M059J (cell line): ENCODE data around the gene RASAL2. TPM values are rescaled to one million over a fixed set of nuclear protein-coding genes. Genes with fewer than 3 reads are reported as not detected.
A peak's percentile ranks its signal among the peaks of the same experiment; 100 is the strongest.
"Not testable (repeated sequence)": the region's sequence is repeated elsewhere in the genome, so short reads cannot be mapped to it uniquely, and the experiment has no call there.

Experiments used
- DNase-seq: peaks from one replicate; pipeline ENCODE4 v3.0.0-alpha.2; 2012; ENCODE audit warnings: low read depth
- total RNA-seq: library from RNA; depleted of rRNA; stranded (reverse); fragments of >200 nt; shearing (Covaris generic); gene quantifications from 2 replicates; pipeline ENCODE4 v1.2.3, GENCODE V29; 2014

Gene RASAL2
- total RNA-seq, 1 experiment from 2014 or later = 14.8 TPM

DNA sequence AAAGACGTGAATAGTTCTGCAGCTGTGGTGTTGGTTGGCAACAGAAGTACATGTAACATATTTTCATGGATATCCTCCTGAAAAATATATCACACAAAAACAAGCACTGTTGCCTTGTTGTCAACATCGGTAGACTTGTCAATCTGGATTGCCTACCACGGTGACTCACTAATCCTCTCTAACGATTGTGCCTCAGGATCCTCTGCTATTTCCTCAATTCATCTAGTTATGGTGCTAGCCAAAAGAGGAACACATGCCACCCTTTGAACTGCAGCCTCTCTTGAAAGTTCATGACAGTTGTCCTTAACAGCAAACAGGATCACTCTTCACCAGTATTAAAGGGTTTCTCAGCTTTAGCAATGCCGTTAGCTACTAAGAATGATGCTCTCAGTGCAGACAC is 25.7 kb downstream of the RASAL2 start:
- peak; percentile 56 for DNase-seq

DNA sequence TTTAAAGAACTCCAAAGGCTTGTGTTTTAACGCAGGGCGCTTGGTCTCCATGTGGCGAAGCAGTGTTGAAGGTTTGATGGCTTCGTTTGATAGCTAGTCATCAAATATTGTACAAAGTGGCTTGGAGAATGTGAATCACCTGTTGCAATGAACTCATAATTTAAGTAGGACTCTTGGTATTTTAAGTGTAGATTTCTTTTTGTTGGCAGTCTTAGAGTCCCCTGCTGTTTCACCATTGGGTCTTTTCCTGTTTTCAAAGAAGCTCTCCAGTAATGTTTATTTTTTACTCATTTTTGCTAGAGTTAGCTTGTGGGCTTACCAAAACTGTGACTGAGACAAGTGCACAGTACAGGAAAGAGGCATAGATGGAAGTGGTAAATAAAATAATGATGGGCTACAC is 26.2 kb downstream of the RASAL2 start:
- DNase-seq = no peak

DNA sequence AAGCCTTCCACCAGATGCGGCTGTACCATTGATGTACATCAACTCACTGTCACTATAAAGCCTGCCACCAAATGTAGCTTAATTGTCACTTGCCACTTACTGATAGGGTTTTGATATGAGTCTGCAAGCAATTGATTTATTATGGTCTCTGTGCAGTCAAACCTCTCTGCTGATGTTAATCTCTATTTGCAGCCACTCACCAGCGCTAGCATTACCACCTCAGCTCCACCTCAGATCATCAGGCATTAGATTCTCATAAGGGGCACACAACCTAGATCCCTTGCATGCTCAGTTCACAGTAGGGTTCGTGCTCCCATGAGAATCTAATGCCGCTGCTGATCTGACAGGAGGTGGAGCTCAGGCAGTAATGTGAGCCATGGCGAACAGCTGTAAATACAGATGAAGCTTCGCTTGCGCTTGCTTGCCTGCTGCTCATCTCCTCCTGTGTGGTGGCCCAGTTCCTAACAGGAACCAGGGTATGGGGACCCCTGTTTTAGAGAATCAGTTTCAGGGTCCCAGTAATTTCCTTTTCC is 26.7 kb downstream of the RASAL2 start:
- DNase-seq = not testable (repeated sequence)

DNA sequence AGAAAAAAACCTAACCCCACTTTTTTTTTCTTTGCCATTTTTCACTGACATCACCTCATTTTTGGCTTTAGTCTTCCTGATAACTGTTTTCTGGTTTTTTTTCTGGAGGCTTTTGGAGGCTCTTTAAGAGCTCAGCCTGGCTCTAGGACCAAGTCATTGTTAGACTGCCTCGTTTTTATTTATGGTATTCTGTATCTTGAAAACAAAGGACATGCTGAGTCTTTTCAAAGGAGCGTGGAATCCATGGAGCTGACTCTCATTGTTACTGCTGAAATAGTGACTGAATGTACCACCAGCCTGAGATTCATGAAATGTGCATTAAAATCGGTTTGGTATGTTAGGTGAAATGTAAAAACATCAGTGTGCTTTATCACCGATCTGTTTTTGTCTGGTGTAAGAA is 28.0 kb downstream of the RASAL2 start:
- peak; percentile 24 for DNase-seq

DNA sequence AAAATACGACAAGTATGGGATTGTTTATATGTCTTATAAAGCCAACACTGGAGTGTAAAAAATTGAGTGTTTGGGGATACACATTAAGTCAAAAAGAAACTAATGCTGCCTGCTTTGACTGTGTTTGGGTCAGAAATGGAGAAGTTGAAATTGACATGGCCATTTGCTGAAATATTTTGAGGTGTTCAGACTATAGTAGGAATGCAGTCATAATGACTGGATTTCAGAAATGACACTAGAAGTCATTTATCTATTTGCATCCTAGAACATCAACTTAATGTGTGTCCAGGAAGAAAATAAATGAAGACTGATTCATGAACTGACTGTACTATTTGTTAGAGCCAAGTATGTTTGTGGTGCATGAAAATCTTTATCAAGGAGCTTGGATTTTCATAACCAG is 28.4 kb downstream of the RASAL2 start:
- DNase-seq = peak; percentile 39

DNA sequence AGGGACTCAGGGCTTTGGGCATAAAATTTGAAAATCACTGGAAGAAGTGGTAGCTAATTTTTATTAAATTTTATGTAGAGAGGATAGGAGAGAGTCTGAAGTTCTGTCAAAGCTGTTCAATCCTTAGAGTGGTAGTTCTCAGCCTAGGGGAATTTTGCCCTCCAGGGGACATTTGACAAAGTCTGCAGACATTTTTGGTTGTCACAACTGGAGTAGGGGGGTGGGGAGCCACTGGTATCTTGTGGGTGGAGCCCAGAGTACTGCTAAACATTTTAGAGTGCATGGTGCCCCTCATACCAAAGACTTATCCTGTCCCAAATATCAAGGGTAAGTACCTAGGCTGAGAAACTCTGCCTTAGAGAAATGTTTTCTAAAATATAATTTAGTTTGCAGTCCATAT is 30.2 kb downstream of the RASAL2 start:
- peak; percentile 50 for DNase-seq

DNA sequence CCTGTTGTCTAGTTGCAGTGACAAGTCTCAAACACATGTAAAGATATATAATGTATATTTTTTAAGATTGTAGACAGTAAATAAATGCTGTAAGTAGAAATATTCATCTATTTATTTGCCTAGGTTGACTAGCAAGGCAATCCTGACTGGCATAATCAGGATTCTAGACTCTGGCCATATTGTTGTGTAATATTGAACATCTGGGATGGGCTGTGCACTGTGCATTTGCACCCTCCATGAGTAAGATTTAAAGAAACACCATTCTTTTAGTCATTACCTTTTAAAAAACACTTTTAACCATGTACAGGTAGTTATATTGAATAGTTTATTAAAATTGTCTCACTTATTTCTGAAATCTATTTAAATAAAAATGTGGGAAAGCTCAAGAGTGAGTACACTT is 32.4 kb downstream of the RASAL2 start:
- no peak for DNase-seq

DNA sequence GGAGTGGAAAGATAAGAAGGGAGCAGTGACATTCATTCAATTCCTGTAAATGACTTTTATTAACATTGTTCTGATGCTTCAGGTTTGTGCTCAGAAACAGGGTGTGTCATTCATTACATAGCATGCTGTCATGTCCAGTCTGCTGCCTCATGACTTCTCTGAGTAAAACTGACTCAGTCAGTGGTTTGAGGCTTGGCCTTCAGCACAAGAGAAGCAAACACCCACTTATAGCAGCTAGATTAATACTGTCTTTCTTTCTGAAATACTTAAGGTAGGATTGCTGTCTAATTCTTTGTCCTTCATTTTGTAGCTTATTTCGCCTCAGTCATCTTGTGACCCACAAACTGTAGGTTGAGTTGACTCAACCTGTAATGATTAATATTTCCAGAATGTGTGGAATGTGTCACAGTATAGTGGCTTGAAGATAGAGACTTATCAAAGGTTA is 32.9 kb downstream of the RASAL2 start:
- peak; percentile 92 for DNase-seq

DNA sequence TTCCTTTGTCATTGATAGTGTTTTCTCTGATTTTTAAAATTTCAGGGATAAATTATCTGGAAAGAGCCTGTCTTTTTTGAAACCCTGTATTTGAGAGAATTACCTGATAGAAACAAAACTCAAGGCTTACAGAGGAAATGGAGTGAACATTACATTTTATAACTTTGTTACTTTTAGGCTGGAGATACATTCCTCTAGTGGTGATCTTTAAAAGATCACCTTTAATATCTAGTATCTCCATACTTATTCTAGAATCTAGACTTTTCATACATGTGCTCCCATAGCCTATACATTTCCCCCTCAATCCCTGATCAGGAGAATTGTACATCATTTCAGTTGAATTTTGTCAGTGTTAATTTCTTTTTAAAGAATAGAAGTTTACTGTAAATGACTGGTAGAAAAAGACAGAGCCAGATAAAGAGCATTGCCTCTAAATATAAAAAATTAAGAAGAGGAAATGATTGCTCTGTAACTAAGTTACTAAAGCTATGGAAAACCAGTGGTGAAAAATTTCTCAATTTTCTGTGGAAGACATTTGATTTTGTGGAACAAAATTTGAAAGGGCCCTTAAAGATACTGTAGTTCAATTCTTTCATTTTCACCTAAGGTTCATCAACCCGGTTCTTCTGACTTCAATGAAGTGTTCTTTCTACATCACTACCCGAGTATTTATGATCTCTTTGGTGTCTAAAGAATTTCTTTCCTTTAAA is 33.7 kb downstream of the RASAL2 start:
- no peak for DNase-seq

DNA sequence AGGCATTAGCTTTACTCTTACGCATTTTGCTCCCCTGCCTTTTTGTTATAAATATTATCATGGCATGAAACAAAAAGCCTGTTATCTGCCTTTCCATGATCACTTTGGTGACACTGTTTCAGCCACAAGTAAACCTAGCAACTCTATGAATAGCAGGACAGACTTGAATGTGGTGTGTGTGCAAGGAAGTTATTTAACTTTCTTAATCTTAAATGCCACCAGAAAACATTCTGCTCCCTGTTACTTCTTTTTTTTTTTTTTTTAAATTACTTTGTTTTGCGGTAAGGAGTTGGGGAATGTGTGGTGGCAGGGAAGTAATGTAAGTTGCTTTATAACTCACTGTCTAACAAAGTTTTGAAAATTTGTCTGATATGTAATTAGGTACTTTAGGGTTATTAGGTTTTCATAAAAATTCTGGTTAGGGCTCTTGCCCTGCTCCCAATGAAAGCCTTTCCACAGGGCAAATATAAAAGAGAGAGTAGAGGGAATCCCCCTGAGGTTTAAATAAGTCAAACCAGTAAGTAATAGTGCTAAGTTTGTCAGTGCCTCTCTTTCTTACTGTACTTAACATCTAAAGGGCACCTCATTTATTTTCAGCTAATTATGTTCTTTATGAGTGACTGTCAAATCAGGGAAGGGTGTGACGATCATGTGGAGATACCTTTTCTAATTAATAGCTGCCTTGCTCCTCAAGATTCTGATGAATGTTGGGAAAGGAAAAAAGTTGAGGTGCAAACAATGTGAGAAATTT is 39.5 kb downstream of the RASAL2 start:
- DNase-seq = no peak

DNA sequence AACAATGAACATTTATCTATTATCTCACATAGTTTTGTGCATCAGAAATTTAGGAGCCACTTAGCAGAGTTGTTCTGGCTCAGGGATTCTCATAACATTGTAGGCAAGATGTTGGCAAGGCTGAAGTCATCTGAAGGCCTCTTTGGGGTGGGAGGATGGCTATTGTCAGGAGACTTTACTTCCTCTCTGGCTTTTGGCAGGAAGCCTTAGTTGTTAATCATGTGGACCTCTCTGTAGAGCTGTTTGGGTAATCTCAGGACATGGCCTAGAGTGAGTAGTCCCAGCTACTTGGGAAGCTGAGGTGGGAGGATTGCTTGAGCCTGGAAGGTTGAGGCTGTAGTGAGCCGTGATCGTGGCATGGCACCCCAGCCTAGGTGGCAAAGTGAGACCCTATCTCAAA is 40.2 kb downstream of the RASAL2 start:
- peak; percentile 94 for DNase-seq

DNA sequence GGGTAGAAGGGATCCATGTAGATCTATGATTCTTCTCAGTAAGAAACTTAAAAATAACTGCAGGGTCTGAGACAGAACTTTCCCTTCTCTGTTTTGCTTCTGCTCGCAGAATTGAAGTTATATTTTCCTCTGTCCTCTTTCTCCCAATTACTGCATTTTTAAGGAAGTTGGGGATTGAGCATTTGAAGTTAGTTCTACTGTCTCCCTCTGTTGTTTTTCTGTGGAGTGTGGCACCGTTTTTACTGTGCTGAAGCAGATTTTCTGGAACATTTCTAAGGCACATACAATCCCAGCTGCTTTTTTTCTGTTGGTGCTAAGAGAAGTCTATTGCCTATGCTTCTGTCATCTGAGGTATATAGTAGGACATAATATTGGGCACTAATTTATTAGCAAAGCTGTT is 43.3 kb downstream of the RASAL2 start:
- DNase-seq = no peak

DNA sequence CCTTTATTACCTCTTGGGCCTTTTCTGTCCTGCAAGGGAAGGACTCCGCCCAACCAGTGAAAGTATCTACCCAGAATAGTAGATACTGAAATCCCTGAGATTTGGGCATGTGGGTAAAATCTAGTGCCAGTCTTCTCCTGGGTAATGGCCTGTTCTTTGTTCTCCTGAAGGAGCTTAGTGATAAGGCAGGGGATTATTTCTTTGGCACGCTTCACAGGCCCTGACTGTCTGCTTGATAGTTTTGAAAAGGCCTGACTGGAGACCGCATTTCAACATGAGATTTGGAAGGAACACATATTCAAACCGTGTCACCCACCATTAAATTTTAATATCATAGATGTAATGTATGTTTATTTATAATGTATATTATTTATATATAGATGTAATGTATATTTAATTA is 48.9 kb downstream of the RASAL2 start:
- DNase-seq = no peak

DNA sequence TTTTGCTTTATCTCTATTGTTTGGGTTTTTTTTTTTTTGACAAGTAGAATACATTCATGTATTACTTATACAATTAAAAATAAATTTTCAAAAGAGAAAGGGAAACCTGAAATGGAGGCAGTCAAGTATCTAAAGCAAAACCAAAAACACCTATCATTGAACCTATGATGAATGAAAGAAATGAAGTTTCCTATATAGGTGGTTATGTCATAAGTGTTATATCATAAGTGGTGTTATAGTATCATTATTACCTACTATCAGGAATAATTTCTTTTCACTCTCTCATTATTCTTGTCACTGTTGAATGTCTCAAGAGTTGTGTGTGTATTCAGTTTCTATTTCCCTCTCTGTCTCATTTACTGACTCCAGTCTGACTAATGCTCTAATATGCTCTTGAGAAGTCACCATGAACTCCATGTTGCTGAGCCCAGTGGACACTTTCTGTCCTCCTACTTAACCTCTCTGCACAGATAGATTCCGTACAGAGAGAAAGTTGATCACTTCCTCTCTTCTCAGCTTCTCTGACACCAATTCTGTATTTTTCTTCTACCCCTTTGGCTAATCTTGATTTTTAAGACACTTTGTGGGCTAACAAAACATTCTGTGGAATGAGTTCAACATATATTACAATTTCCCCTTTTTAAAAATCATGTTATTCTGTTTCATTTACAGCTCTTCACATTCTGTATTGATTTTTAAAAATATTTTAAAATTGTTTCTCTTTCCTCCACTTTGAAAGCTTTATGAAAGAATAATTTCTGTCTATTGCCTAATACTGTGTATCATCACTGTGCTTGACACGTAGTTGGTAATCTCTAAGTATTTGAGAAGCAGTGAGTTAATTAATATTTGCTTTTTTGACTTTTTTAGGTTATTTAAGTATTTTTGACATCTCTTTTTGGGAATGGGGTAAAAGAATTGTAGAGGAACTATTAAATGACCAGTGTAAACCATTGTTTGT is 50.1 kb downstream of the RASAL2 start:
- DNase-seq = peak; percentile 63

DNA sequence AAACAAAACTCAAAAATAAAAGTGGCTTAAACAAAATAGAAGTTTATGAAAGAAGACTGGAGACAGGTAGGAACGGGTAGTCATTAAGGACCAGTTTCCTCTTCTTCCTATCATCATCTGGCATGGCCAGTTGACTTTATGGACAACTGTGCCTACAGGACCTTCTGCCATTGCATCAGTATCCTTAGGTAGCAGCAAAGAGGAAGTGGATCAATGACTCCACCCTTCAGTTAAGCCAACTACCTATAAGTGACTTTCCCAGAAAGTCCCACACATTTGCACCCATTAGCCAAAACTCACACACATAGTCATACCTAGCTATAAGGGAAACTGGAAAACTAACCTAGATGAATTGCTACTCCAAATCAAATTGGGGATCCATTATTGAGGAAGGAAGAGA is 51.7 kb downstream of the RASAL2 start:
- no peak for DNase-seq

DNA sequence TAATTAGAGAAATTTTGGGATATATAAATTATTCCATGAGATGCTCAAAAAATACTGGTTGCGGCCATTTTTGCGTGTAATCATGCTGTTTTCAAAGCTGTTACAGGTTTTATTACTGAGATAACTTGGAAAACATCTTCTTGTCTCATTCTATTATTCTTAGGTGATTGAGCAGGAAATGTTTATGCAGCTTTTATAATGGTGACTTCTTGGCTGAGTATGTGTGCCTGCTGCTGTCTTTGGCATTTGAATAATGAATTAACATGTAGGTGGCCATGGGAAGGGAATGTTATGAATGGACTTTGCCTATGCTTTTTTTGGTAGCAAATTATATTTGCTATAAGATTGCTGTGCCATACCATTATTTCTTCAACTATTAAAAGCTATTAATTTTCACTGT is 52.5 kb downstream of the RASAL2 start:
- no peak for DNase-seq

DNA sequence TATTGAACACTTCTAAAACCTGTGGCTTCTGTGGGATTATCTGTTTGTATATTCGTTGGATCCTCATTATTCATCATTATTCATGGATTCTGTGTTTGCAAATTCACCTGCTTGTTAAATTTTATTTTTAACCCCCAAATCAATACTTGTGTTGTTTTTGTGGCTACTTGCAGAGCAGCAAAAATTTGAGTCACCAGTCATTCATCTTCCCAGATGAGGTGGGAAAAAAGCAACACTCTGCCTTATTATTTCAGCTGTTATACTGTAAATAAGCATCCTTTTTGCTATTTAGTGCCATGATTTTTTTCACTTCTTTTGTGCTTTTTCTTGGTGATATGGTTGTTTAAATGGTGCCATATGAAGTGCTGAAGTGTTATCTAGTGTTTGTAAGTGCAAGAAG is 56.7 kb downstream of the RASAL2 start:
- peak; percentile 34 for DNase-seq

DNA sequence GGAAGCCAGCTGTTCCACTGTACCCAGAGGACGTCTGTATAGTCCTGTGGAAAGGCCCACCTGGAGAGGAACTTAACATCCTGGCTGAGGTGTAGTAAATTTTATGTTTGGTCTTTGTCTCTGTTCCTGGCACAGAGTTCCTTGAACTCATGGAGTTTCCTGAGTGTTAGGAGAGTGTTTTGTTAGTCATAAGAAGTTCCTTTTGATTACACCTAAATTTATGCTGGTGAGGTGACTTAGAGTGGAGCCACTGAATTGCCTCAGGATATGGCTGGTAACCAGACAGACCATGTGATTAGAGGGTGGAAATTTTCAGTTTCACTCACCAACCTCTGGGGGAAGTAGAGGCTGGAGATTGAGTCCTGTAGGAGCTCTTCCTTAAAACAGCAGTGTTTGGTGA is 57.9 kb downstream of the RASAL2 start:
- DNase-seq = peak; percentile 90

DNA sequence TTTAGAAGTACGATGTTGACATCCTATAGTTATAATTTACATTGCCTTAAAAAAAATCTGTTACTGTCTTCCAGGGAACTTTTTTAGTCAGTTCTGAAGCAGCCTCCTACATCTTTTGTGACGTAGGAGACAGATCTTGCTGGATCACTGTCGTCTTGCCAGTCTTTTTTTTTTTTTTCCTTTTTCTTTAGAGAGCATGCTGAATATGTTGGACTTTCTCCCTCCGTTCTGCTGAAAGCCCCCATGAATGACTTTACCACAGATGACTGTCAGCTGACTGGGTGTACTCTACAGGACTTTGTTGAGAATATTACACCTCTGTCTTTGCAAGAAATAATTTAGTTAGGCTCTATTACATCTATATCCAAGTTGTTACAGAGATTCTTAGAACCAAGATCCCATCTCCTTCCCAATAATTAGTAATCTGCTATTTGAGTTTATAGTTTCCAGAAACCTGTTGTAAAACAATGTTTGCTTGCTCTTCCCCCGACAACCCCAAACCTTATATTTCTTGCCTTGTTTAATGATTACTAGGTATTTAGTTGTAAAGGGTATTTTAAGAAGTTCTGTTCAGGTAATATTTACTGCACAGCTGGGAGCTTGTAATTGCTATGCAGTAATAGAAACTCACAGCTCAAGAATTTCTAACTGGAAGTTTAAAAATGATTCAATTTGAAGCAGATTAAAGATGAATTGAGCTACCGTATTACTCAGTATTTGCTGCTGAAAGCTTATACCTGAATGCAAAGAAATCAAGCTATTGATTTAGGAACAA is 61.8 kb downstream of the RASAL2 start:
- no peak for DNase-seq

DNA sequence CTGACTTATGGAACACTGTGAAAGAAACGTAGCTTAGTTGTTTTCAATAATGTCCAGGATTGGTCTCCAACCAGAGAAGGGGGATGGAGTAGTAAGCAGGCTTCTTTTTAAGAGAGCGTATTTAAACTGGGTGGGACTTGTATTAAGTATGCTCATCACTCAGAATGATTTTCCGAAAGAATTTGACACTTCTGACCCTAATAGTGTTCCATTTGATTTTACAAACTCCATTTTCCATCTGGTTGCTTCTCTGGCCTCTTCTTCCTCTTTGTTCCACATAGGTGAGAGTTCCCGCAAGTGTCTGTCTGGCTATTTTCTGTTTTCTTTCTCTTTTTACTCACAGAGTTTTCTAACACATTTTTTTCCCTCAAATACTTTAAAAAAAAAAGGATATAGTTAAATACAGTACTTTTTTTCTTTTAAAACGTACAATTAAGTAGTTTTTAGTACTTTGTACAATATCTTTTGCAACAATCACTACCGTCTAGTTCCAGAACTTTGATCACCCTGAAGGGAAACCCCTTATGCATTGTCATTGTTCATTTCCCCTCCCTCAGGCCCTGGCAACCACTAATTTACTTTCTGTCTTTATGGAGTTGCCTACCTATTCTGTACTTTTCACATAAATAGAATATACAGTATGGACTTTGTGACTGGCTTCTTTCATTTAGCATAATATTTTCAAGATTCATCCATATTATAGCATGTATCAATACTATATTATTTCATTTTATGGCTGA is 67.0 kb downstream of the RASAL2 start:
- DNase-seq = no peak
